ENCODE data around the gene RHO.
A peak's percentile ranks its signal among the peaks of the same experiment; 100 is the strongest.
"Not testable (repeated sequence)": the region's sequence is repeated elsewhere in the genome, so short reads cannot be mapped to it uniquely, and the experiment has no call there.

The RHO gene

DNA sequence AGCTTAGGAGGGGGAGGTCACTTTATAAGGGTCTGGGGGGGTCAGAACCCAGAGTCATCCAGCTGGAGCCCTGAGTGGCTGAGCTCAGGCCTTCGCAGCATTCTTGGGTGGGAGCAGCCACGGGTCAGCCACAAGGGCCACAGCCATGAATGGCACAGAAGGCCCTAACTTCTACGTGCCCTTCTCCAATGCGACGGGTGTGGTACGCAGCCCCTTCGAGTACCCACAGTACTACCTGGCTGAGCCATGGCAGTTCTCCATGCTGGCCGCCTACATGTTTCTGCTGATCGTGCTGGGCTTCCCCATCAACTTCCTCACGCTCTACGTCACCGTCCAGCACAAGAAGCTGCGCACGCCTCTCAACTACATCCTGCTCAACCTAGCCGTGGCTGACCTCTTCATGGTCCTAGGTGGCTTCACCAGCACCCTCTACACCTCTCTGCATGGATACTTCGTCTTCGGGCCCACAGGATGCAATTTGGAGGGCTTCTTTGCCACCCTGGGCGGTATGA is at the start of gene RHO:
TSS of gene RHO (plus strand) at position 51 of the 512 bp plus-strand sequence. CDS start at position 146, 95 bp downstream.
- TF ChIP-seq, protein P1, sequence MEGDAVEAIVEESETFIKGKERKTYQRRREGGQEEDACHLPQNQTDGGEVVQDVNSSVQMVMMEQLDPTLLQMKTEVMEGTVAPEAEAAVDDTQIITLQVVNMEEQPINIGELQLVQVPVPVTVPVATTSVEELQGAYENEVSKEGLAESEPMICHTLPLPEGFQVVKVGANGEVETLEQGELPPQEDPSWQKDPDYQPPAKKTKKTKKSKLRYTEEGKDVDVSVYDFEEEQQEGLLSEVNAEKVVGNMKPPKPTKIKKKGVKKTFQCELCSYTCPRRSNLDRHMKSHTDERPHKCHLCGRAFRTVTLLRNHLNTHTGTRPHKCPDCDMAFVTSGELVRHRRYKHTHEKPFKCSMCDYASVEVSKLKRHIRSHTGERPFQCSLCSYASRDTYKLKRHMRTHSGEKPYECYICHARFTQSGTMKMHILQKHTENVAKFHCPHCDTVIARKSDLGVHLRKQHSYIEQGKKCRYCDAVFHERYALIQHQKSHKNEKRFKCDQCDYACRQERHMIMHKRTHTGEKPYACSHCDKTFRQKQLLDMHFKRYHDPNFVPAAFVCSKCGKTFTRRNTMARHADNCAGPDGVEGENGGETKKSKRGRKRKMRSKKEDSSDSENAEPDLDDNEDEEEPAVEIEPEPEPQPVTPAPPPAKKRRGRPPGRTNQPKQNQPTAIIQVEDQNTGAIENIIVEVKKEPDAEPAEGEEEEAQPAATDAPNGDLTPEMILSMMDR (IDR thresholded peaks at IDR 0.05; ENCODE audit: low read depth, low read length), result no peak
- in situ Hi-C loops (cut with HindIII; ENCODE audit: low sequenced_read_pairs), result no loop called here
- DNase-seq (ENCODE audit: low read depth, low spot score), result no peak
- no peak within 1 kb of the TSS for H3K4me3 ChIP-seq (ENCODE audit: low read depth, low read length)

DNA sequence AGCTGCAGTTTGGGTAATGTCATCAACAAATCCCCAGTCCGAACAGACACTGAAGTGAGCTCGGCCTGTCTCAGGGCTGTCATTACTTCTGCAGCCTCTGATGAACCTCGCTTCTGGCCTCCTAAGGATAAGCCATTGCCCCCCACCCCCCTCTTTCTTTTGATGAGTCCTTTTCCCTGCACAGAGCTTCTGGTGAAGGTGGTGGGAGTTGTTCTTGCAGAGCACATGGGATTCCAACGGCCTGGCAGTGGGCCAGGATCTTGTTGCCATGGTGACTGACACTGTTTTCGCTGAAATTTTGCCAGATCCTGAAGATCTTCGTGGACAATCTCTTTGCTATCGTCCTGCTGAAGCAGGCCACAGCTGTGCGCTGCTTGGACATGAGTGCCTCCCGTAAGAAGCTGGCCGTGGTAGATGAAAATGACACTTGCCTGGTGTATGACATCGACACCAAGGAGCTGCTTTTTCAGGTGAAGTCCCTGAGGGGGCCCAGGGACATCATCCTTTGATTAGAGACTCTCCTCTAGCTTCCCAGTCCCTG is 47.1 kb upstream of the RHO start:
- in situ Hi-C loops (cut with HindIII; ENCODE audit: low sequenced_read_pairs); H3K4me3 ChIP-seq (ENCODE audit: low read depth, low read length): not testable (repeated sequence)
- peak; percentile 50 for DNase-seq (ENCODE audit: low read depth, low spot score)

DNA sequence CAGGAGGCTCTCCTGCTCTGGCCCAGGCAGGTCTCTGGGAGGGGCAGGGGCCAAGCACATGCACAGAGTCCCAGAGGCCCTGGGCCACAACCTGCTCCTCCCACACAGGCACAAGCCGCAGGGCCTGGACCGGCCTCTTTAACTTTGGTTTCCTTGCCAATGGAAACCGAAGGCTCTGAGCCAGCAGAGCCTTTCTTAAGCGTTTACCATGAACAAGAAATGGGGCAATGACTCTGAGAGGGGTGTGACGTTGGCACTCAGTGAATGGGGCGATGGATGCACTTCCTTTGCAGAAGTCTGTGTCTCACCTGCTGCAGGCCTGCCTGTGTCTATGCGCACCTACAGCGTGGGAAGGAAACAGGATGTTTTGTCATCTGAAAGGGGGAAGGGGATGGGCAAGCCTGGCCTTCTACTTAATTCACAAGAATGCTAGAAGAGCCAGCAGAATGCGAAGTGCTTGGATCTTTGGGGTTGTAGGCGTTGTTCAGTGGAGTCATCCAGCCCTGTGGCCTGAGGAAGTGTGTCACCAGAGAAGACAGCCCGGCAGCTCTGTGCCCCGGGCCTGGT is 46.6 kb upstream of the RHO start:
- DNase-seq (ENCODE audit: low read depth, low spot score), result peak; percentile 23
- in situ Hi-C loops (cut with HindIII; ENCODE audit: low sequenced_read_pairs), result no loop called here
- no peak overlapping the region for H3K4me3 ChIP-seq (ENCODE audit: low read depth, low read length)
- TF ChIP-seq, protein P1 (IDR thresholded peaks at IDR 0.05; ENCODE audit: low read depth, low read length), result no peak

DNA sequence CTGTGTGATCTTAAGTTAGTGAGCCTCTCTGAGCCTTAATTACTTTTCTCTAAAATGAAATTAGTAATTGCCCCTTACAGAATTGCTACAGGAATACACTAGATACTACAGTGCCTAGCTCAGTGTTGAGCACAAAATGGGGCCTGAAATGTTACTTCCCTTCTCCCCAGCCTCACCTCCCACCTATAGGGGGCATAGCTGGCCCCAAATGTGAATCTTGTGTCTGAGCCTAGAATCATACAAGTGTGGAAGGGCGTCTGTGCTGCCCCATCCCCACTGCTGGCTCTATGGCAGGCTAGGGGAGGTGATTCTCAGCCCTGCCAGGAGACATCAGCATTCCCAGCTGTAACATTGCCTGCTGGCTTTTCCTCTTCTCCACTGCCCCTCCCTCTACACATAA is 45.7 kb upstream of the RHO start:
- TF ChIP-seq, protein P1 (IDR thresholded peaks at IDR 0.05; ENCODE audit: low read depth, low read length), result peak; percentile 26
- H3K4me3 ChIP-seq (ENCODE audit: low read depth, low read length), result no peak overlapping the region
- in situ Hi-C loops (cut with HindIII; ENCODE audit: low sequenced_read_pairs), result no loop called here
- DNase-seq (ENCODE audit: low read depth, low spot score), result no peak

DNA sequence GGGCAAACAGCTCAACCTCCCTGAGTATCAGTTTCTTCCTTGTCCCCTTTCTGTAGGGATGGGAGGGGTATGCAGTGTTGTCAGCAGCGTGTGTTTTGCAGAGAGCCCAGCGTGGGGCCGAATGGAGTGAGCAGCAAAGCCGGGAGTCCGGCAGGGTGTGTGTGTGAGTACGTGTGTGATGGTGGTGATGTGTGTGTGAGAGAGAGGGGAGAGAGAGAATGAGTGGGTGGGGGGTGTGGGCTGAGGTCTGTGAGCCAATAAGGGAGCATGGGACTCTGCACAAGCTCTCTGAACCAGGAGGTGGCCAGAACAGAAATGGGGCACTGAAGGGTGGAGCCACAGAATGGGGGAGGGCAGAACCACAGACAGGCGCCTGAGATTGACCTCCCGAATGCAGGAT is 44.6 kb upstream of the RHO start:
- H3K4me3 ChIP-seq (ENCODE audit: low read depth, low read length), result no peak overlapping the region
- DNase-seq (ENCODE audit: low read depth, low spot score), result no peak
- in situ Hi-C loops (cut with HindIII; ENCODE audit: low sequenced_read_pairs), result no loop called here
- TF ChIP-seq, protein P1 (IDR thresholded peaks at IDR 0.05; ENCODE audit: low read depth, low read length), result no peak

DNA sequence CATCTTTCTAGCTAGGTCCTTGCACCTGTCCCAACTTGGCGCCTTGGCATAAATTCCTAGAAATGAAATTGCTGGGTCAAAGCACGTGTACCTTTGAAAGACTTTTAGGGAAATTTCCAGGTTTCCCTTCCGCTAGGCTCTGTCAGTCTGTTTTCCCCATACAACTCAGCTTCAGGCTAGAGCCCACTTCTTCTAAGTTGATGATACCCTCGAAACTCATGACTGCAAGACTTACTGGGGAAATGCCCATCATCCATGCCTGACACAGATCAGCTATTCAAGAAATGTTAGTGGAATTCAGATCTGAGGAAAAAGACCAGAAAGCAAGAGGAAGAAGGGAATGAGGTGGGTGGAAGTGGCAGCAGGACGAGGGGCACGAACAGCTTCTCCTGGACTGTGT is 43.3 kb upstream of the RHO start:
- H3K4me3 ChIP-seq (ENCODE audit: low read depth, low read length); in situ Hi-C loops (cut with HindIII; ENCODE audit: low sequenced_read_pairs); DNase-seq (ENCODE audit: low read depth, low spot score): not testable (repeated sequence)

DNA sequence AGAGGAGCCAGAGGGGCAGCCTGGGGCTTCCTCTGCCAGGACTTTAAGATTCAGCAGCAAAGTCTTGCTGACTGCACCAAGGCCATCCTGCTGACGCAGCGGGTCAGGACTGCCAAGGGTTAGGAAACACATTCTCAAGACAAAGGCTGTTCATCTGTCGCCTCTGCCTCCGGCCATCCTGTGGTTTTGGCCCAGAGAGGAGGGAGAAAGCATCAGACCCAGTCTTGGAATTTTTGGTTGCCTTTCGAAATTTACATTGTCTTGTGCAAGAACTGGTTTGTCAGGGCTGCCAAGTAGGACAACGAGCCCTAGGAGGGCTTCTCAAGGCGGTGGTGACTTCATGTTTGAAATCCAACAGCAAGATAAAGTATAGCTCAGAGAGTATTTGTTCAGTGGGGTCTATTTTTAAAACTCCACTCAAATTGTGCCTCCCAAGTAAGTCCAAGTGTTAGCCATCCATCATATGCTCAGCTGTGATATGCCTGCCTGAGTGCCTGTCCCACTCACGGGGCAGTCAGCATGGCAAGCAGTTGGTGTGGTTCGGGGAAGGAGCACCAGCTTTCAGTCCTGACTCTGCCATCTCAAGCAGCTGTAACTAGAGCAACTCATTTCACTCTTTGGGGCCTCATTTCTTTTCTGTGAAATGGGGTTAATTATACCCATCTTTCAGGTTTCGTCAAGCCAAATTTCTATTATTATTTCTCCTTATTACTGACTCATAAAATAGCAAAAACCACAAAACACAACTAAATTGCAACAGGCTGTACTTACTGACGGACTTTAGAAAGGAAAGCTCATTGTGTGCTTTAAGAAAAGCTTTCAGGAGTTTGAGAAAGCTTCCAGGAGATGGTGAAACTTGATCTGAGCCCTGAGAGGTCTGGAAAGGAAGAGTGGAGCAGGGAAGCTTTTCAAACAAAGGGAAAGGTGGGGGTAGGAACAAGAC is 42.4 kb upstream of the RHO start:
- H3K4me3 ChIP-seq (ENCODE audit: low read depth, low read length), result no peak overlapping the region

More for the DNA sequence above, 42.4 kb upstream of the RHO start:
- in situ Hi-C loops (cut with HindIII; ENCODE audit: low sequenced_read_pairs), result no loop called here
- TF ChIP-seq, protein P1 (IDR thresholded peaks at IDR 0.05; ENCODE audit: low read depth, low read length), result no peak
- DNase-seq (ENCODE audit: low read depth, low spot score), result peak; percentile 90
